Dorsolateral prefrontal cortex (tissue), 118 donors: ENCODE data around the gene MANEAL. TPM values are rescaled to one million over a fixed set of nuclear protein-coding genes. Genes with fewer than 3 reads are reported as not detected.

ENCODE experiments used
- total RNA-seq, 120 experiments: library from RNA; stranded (reverse); gene quantifications; one replicate each; pipeline versions ENCODE4 v1.2.3 to v1.2.4, GENCODE V29; 2022

The MANEAL gene
- total RNA-seq, 120 experiments from 2014 or later: 10.6 to 32.4 (median 23.2) TPM

Other genes with a start within 250 kb of the MANEAL start
- 10 to 100 TPM in 118 of 120 experiments, 1 to 10 TPM in 2; 8.4 to 24.4 (median 16.7) TPM for gene SNIP1, start 239.6 kb upstream of the MANEAL start, total RNA-seq
- gene DNALI1, start 236.9 kb upstream of the MANEAL start, total RNA-seq: 10 to 100 TPM in 116 of 120 experiments, 1 to 10 TPM in 4; 8.9 to 29.1 (median 17.0) TPM
- 10 to 100 TPM; 13.0 to 31.1 (median 20.2) TPM for gene GNL2, start 197.9 kb upstream of the MANEAL start, total RNA-seq
- gene RSPO1, start 159.0 kb upstream of the MANEAL start, total RNA-seq: under 1 TPM in 36 of 120 experiments, not detected in 84; 0.16 to 0.69 (median 0.28) TPM
- gene CDCA8, start 101.3 kb upstream of the MANEAL start, total RNA-seq: 1 to 10 TPM in 51 of 120 experiments, under 1 TPM in 69; 0.30 to 1.9 (median 0.93) TPM
- 10 to 100 TPM; 10.7 to 38.2 (median 23.4) TPM for gene EPHA10, start 28.7 kb upstream of the MANEAL start, total RNA-seq
- gene C1orf122, start 13.9 kb downstream of the MANEAL start, total RNA-seq: 100 to 1,000 TPM in 3 of 120 experiments, 10 to 100 TPM in 117; 49.0 to 111 (median 68.1) TPM
- 10 to 100 TPM in 67 of 120 experiments, 1 to 10 TPM in 53; 6.0 to 15.3 (median 10.2) TPM for gene YRDC, start 14.4 kb downstream of the MANEAL start, total RNA-seq
- 10 to 100 TPM; 12.4 to 40.5 (median 22.6) TPM for gene MTF1, start 65.7 kb downstream of the MANEAL start, total RNA-seq
- 10 to 100 TPM; 23.9 to 71.7 (median 40.7) TPM for gene INPP5B, start 153.2 kb downstream of the MANEAL start, total RNA-seq
- 10 to 100 TPM; 30.2 to 67.9 (median 44.5) TPM for gene SF3A3, start 196.2 kb downstream of the MANEAL start, total RNA-seq
- 10 to 100 TPM in 51 of 120 experiments, 1 to 10 TPM in 69; 5.8 to 18.5 (median 9.6) TPM for gene FHL3, start 211.7 kb downstream of the MANEAL start, total RNA-seq
- gene UTP11, start 218.9 kb downstream of the MANEAL start, total RNA-seq: 10 to 100 TPM; 13.6 to 33.4 (median 24.4) TPM